Measurements from ENCODE around the gene GP1BB.

The GP1BB gene

GRCh38 chr22:19716041-19716828, 7.1 kb upstream of the GP1BB start:
- no peak overlapping the region for H3K4me3 ChIP-seq (ENCODE audit: low read depth, low read length)
- no peak for TF ChIP-seq CTCF (IDR thresholded peaks at IDR 0.05; ENCODE audit: insufficient read depth, low read length, missing control alignments)
- no peak for DNase-seq (ENCODE audit: low read depth, low spot score)
- POLR2A ChIA-PET = no interaction called here
- CTCF ChIA-PET = interaction anchor here (0.8 to 4.2 kb wide), 7 partner anchors 14 to 572 kb away, joined by 3 to 45 read pairs (median 4); partner anchors contain the start of gene ESS2

- DNase-seq (ENCODE audit: low read depth, low spot score) = no peak
- no peak for TF ChIP-seq CTCF (IDR thresholded peaks at IDR 0.05; ENCODE audit: insufficient read depth, low read length, missing control alignments)
- H3K4me3 ChIP-seq (ENCODE audit: low read depth, low read length) = no peak overlapping the region
- ChIA-PET POLR2A (no interaction called here), CTCF (interaction anchor here (0.8 to 4.2 kb wide), 5 partner anchors 14 to 240 kb away, joined by 3 to 45 read pairs (median 4); no protein-coding TSS in a partner anchor)
Observed at GRCh38 chr22:19716829-19717105, 6.6 kb upstream of the GP1BB start.

GRCh38 chr22:19717181-19717580, 6.2 kb upstream of the GP1BB start:
- ChIA-PET POLR2A (no interaction called here), CTCF (interaction anchor here (0.8 to 4.2 kb wide), 5 partner anchors 13 to 240 kb away, joined by 3 to 45 read pairs (median 4); no protein-coding TSS in a partner anchor)
- TF ChIP-seq CTCF (IDR thresholded peaks at IDR 0.05; ENCODE audit: insufficient read depth, low read length, missing control alignments) = no peak
- no peak overlapping the region for H3K4me3 ChIP-seq (ENCODE audit: low read depth, low read length)
- no peak for DNase-seq (ENCODE audit: low read depth, low spot score)

- peak overlapping the region; percentile 73 for H3K4me3 ChIP-seq (ENCODE audit: low read depth, low read length)
- peak; percentile 91 for TF ChIP-seq CTCF (IDR thresholded peaks at IDR 0.05; ENCODE audit: insufficient read depth, low read length, missing control alignments)
- ChIA-PET POLR2A (no interaction called here), CTCF (interaction anchor here (1.3 to 4.2 kb wide), 8 partner anchors 9 to 241 kb away, joined by 3 to 45 read pairs (median 4); no protein-coding TSS in a partner anchor)
- DNase-seq (ENCODE audit: low read depth, low spot score) = no peak
Observed at GRCh38 chr22:19717691-19718455, 5.5 kb upstream of the GP1BB start.

- no peak for DNase-seq (ENCODE audit: low read depth, low spot score)
- TF ChIP-seq CTCF (IDR thresholded peaks at IDR 0.05; ENCODE audit: insufficient read depth, low read length, missing control alignments) = no peak
- H3K4me3 ChIP-seq (ENCODE audit: low read depth, low read length) = peak overlapping the region; percentile 73
- CTCF ChIA-PET = interaction anchor here (1.3 to 3.4 kb wide), 5 partner anchors 10 to 191 kb away, joined by 4 to 32 read pairs (median 4); no protein-coding TSS in a partner anchor
- POLR2A ChIA-PET = no interaction called here
Observed at GRCh38 chr22:19718456-19719049, 4.8 kb upstream of the GP1BB start.
